ENCODE results near the gene ZCCHC9.
"Not testable (repeated sequence)": the region's sequence is repeated elsewhere in the genome, so short reads cannot be mapped to it uniquely, and the experiment has no call there.

The ZCCHC9 gene

GRCh38 chr5:81315830-81316229 is 14.4 kb downstream of the ZCCHC9 start:
- H3K4me3 Mint-ChIP-seq, result no peak overlapping the region
- intact Hi-C loops (cut with micrococcal nuclease), result no loop called here
- H3K9me3 Mint-ChIP-seq, result no peaks in the 10 kb centered on the region
- peaks cover 2% of the 10 kb centered on the region for H3K27me3 Mint-ChIP-seq
- peaks cover 36% of the 10 kb centered on the region for H3K36me3 Mint-ChIP-seq (ENCODE audit: low read depth)
- H3K27ac Mint-ChIP-seq, result no peak overlapping the region
- peaks cover 17% of the 10 kb centered on the region for H3K4me1 Mint-ChIP-seq (ENCODE audit: low read depth)

GRCh38 chr5:81316571-81316970 is 15.2 kb downstream of the ZCCHC9 start:
- intact Hi-C loops (cut with micrococcal nuclease), result no loop called here
- H3K9me3 Mint-ChIP-seq, result no peaks in the 10 kb centered on the region
- H3K4me1 Mint-ChIP-seq (ENCODE audit: low read depth), result peaks cover 17% of the 10 kb centered on the region
- H3K27me3 Mint-ChIP-seq, result peaks cover 2% of the 10 kb centered on the region
- no peak overlapping the region for H3K27ac Mint-ChIP-seq
- peaks cover 29% of the 10 kb centered on the region for H3K36me3 Mint-ChIP-seq (ENCODE audit: low read depth)
- H3K4me3 Mint-ChIP-seq, result no peak overlapping the region

- Mint-ChIP-seq H3K27me3 (peaks cover 2% of the 10 kb centered on the region), H3K36me3 (ENCODE audit: low read depth) (peaks cover 20% of the 10 kb centered on the region), H3K27ac (no peak overlapping the region), H3K9me3 (no peaks in the 10 kb centered on the region), H3K4me1 (ENCODE audit: low read depth) (peaks cover 17% of the 10 kb centered on the region), H3K4me3 (no peak overlapping the region)
- intact Hi-C loops (cut with micrococcal nuclease), result no loop called here
Observed at GRCh38 chr5:81317536-81317935, 16.1 kb downstream of the ZCCHC9 start.

GRCh38 chr5:81326554-81326953 is 25.2 kb downstream of the ZCCHC9 start:
- Mint-ChIP-seq H3K4me1 (ENCODE audit: low read depth) (no peaks in the 10 kb centered on the region), H3K27ac (no peak overlapping the region)

GRCh38 chr5:81334304-81335061 is 33.1 kb downstream of the ZCCHC9 start:
- H3K4me3 Mint-ChIP-seq, result no peak overlapping the region
- peaks cover 7% of the 10 kb centered on the region for H3K4me1 Mint-ChIP-seq (ENCODE audit: low read depth)
- H3K27ac Mint-ChIP-seq, result no peak overlapping the region
- H3K27me3 Mint-ChIP-seq, result no peaks in the 10 kb centered on the region
- no peaks in the 10 kb centered on the region for H3K36me3 Mint-ChIP-seq (ENCODE audit: low read depth)
- H3K9me3 Mint-ChIP-seq, result peaks cover 9% of the 10 kb centered on the region
- intact Hi-C loops (cut with micrococcal nuclease), result no loop called here

More at GRCh38 chr5:81326554-81326953, 25.2 kb downstream of the ZCCHC9 start:
- Mint-ChIP-seq H3K36me3 (ENCODE audit: low read depth) (no peaks in the 10 kb centered on the region), H3K4me3 (no peak overlapping the region), H3K27me3 (no peaks in the 10 kb centered on the region), H3K9me3 (no peaks in the 10 kb centered on the region)
- intact Hi-C loops (cut with micrococcal nuclease), result no loop called here

- peaks cover 7% of the 10 kb centered on the region for H3K4me1 Mint-ChIP-seq (ENCODE audit: low read depth)
- H3K4me3 Mint-ChIP-seq, result no peak overlapping the region
- H3K27me3 Mint-ChIP-seq, result no peaks in the 10 kb centered on the region
- H3K36me3 Mint-ChIP-seq (ENCODE audit: low read depth), result no peaks in the 10 kb centered on the region
- intact Hi-C loops (cut with micrococcal nuclease), result no loop called here
- no peak overlapping the region for H3K27ac Mint-ChIP-seq
- H3K9me3 Mint-ChIP-seq, result peaks cover 9% of the 10 kb centered on the region
Observed at GRCh38 chr5:81335946-81336345, 34.6 kb downstream of the ZCCHC9 start.

GRCh38 chr5:81336556-81336955 is 35.2 kb downstream of the ZCCHC9 start:
- H3K27me3 Mint-ChIP-seq, result no peaks in the 10 kb centered on the region
- H3K4me3 Mint-ChIP-seq, result no peak overlapping the region
- intact Hi-C loops (cut with micrococcal nuclease), result no loop called here
- H3K27ac Mint-ChIP-seq, result no peak overlapping the region
- H3K4me1 Mint-ChIP-seq (ENCODE audit: low read depth), result peaks cover 7% of the 10 kb centered on the region
- peaks cover 9% of the 10 kb centered on the region for H3K9me3 Mint-ChIP-seq
- no peaks in the 10 kb centered on the region for H3K36me3 Mint-ChIP-seq (ENCODE audit: low read depth)

GRCh38 chr5:81337803-81338202 is 36.4 kb downstream of the ZCCHC9 start:
- Mint-ChIP-seq H3K27me3 (no peaks in the 10 kb centered on the region), H3K4me1 (ENCODE audit: low read depth) (peaks cover 7% of the 10 kb centered on the region), H3K4me3 (no peak overlapping the region), H3K27ac (no peak overlapping the region), H3K36me3 (ENCODE audit: low read depth) (no peaks in the 10 kb centered on the region), H3K9me3 (peaks cover 9% of the 10 kb centered on the region)
- intact Hi-C loops (cut with micrococcal nuclease), result no loop called here

GRCh38 chr5:81338213-81338612 is 36.8 kb downstream of the ZCCHC9 start:
- H3K4me1 Mint-ChIP-seq (ENCODE audit: low read depth); H3K27me3 Mint-ChIP-seq; intact Hi-C loops (cut with micrococcal nuclease); H3K27ac Mint-ChIP-seq; H3K36me3 Mint-ChIP-seq (ENCODE audit: low read depth); H3K9me3 Mint-ChIP-seq; H3K4me3 Mint-ChIP-seq: not testable (repeated sequence)

GRCh38 chr5:81344736-81345135 is 43.3 kb downstream of the ZCCHC9 start:
- H3K36me3 Mint-ChIP-seq (ENCODE audit: low read depth), result no peaks in the 10 kb centered on the region
- intact Hi-C loops (cut with micrococcal nuclease), result no loop called here
- H3K4me1 Mint-ChIP-seq (ENCODE audit: low read depth), result no peaks in the 10 kb centered on the region
- H3K27ac Mint-ChIP-seq, result no peak overlapping the region
- H3K9me3 Mint-ChIP-seq, result no peaks in the 10 kb centered on the region
- peaks cover 2% of the 10 kb centered on the region for H3K27me3 Mint-ChIP-seq
- no peak overlapping the region for H3K4me3 Mint-ChIP-seq

GRCh38 chr5:81345411-81346003 is 44.1 kb downstream of the ZCCHC9 start:
- H3K27me3 Mint-ChIP-seq, result peaks cover 2% of the 10 kb centered on the region
- intact Hi-C loops (cut with micrococcal nuclease), result no loop called here
- H3K4me3 Mint-ChIP-seq, result no peak overlapping the region
- H3K36me3 Mint-ChIP-seq (ENCODE audit: low read depth), result no peaks in the 10 kb centered on the region
- H3K27ac Mint-ChIP-seq, result no peak overlapping the region
- no peaks in the 10 kb centered on the region for H3K4me1 Mint-ChIP-seq (ENCODE audit: low read depth)
- no peaks in the 10 kb centered on the region for H3K9me3 Mint-ChIP-seq

GRCh38 chr5:81349161-81349560 is 47.8 kb downstream of the ZCCHC9 start:
- Mint-ChIP-seq H3K27me3 (no peaks in the 10 kb centered on the region), H3K4me1 (ENCODE audit: low read depth) (no peaks in the 10 kb centered on the region), H3K36me3 (ENCODE audit: low read depth) (no peaks in the 10 kb centered on the region), H3K9me3 (no peaks in the 10 kb centered on the region), H3K4me3 (no peak overlapping the region), H3K27ac (no peak overlapping the region)
- intact Hi-C loops (cut with micrococcal nuclease), result no loop called here

GRCh38 chr5:81350507-81350906 is 49.1 kb downstream of the ZCCHC9 start:
- Mint-ChIP-seq H3K27ac (no peak overlapping the region), H3K4me1 (ENCODE audit: low read depth) (no peaks in the 10 kb centered on the region), H3K4me3 (no peak overlapping the region), H3K9me3 (no peaks in the 10 kb centered on the region), H3K36me3 (ENCODE audit: low read depth) (no peaks in the 10 kb centered on the region), H3K27me3 (no peaks in the 10 kb centered on the region)
- intact Hi-C loops (cut with micrococcal nuclease), result no loop called here

GRCh38 chr5:81353189-81353588 is 51.8 kb downstream of the ZCCHC9 start:
- Mint-ChIP-seq H3K4me3 (no peak overlapping the region), H3K9me3 (no peaks in the 10 kb centered on the region), H3K27me3 (no peaks in the 10 kb centered on the region), H3K4me1 (ENCODE audit: low read depth) (no peaks in the 10 kb centered on the region), H3K36me3 (ENCODE audit: low read depth) (no peaks in the 10 kb centered on the region), H3K27ac (no peak overlapping the region)
- intact Hi-C loops (cut with micrococcal nuclease), result no loop called here

- no peak overlapping the region for H3K4me3 Mint-ChIP-seq
- no peaks in the 10 kb centered on the region for H3K9me3 Mint-ChIP-seq
- no peak overlapping the region for H3K27ac Mint-ChIP-seq
- intact Hi-C loops (cut with micrococcal nuclease), result no loop called here
- H3K27me3 Mint-ChIP-seq, result peaks cover 1% of the 10 kb centered on the region
- no peaks in the 10 kb centered on the region for H3K36me3 Mint-ChIP-seq (ENCODE audit: low read depth)
- H3K4me1 Mint-ChIP-seq (ENCODE audit: low read depth), result no peaks in the 10 kb centered on the region
Observed at GRCh38 chr5:81354093-81354492, 52.7 kb downstream of the ZCCHC9 start.

Data from dendritic cell treated with granulocyte-macrophage colony-stimulating factor and Interleukin-4, amounts not matched to agents 40 ng/mL and 50 ng/mL, for 4 days (primary cell).